ENCODE results near the gene HMCN2.

GRCh38 chr9:130339306-130339705, 73.7 kb downstream of the HMCN2 start:
- TF ChIP-seq POLR2AphosphoS5 (IDR thresholded peaks at IDR 0.05; ENCODE audit: low read depth, low read length), result no peak
- no peak for TF ChIP-seq CTCF (IDR thresholded peaks at IDR 0.05)
- TF ChIP-seq TAF1 (IDR thresholded peaks at IDR 0.05; ENCODE audit: borderline replicate concordance, low read depth, low read length), result no peak
